Gastroesophageal sphincter (tissue), 4 donors: ENCODE data around the gene SLC35F4. TPM values are rescaled to one million over a fixed set of nuclear protein-coding genes. Genes with fewer than 3 reads are reported as not detected.

Experiments used
- ATAC-seq: fragments of 150-250 bp; one replicate; pipeline ENCODE4 v1.9.1; 2016; ENCODE audit warnings: mild to moderate bottlenecking, moderate library complexity
- H3K27ac ChIP-seq, 4 donors: fragments of 200-600 bp; sonication (generic) in 3 of 4; 1 replicate in 3 of 4; 2 replicates in 1 of 4; pipeline ENCODE4 v1.5.1; 2016 to 2019
- H3K27me3 ChIP-seq: fragments of 200-600 bp; sonication (generic); one replicate; pipeline ENCODE4 v1.5.1; 2019
- H3K36me3 ChIP-seq, 2 donors: fragments of 200-600 bp; sonication (generic); one replicate each; pipeline ENCODE4 v1.5.1; 2019; ENCODE audit warnings: control low read depth in 1 of 2
- H3K4me1 ChIP-seq, 3 donors: fragments of 200-600 bp; sonication (generic); 1 replicate in 2 of 3; 2 replicates in 1 of 3; pipeline ENCODE4 v1.5.1; 2016 to 2019; ENCODE audit warnings: control low read depth in 2 of 3
- H3K4me3 ChIP-seq, 2 donors: fragments of 200-600 bp; sonication (generic); one replicate each; pipeline ENCODE4 v1.5.1; 2019; ENCODE audit warnings: mild to moderate bottlenecking in 1 of 2, moderate library complexity in 1 of 2
- H3K9me3 ChIP-seq, 3 donors: fragments of 200-600 bp; sonication (generic); one replicate each; pipeline ENCODE4 v1.5.1; 2017 to 2019; ENCODE audit warnings: control low read depth in 2 of 3
- CTCF ChIP-seq, 4 experiments: fragments of 200-600 bp in 2 of 4; fragments of 450-650 bp in 2 of 4; sonication (generic) in 1 of 4; IDR thresholded peaks; one replicate each; pipeline ENCODE4 v1.5.1; 2017 to 2019; ENCODE audit warnings: antibody characterized with exemption in 4 of 4, mild to moderate bottlenecking in 2 of 4, moderate library complexity in 2 of 4
- EP300 ChIP-seq: sonication (generic); formaldehyde crosslinking; IDR thresholded peaks from one replicate; pipeline ENCODE4 v1.6.1; 2017; ENCODE audit warnings: antibody characterized with exemption, mild to moderate bottlenecking
- POLR2A ChIP-seq, 2 donors: fragments of 450-650 bp; IDR thresholded peaks; one replicate each; pipeline ENCODE4 v1.6.1; 2017; ENCODE audit warnings: antibody characterized with exemption in 2 of 2, mild to moderate bottlenecking in 2 of 2, moderate library complexity in 1 of 2
- POLR2AphosphoS5 ChIP-seq: sonication (generic); formaldehyde crosslinking; IDR thresholded peaks from one replicate; pipeline ENCODE4 v1.6.1; 2017; ENCODE audit warnings: antibody characterized with exemption
- WGBS, 2 donors: methylation state at CpG; one replicate each; pipeline ENCODE4 v1.1.5; 2018; ENCODE audit warnings: low coverage in 1 of 2; 5-methylcytosine and 5-hydroxymethylcytosine counted together
- total RNA-seq, 4 donors: library from RNA; depleted of rRNA; stranded (reverse); fragments of >200 nt; gene quantifications; one replicate each; pipeline ENCODE4 v1.1.0, GENCODE V29; 2016

SLC35F4 gene
- total RNA-seq, 4 donors from 2014 or later: not detected

GRCh38 chr14:57751400-57751799 is 114.5 kb downstream of the SLC35F4 start:
- no peaks in the 10 kb centered on the region for H3K27me3 ChIP-seq
- H3K4me1 ChIP-seq: no peaks in the 10 kb centered on the region
- H3K36me3 ChIP-seq: no peaks in the 10 kb centered on the region
- TF ChIP-seq EP300 (no peak), CTCF (IDR thresholded peaks at IDR 0.05) (no peak), POLR2AphosphoS5 (no peak), POLR2A (IDR thresholded peaks at IDR 0.05) (no peak)
- WGBS, 2 donors: 85 to 100% methylated on average over 3 of the region's 3 CpGs
- no peaks in the 10 kb centered on the region for H3K9me3 ChIP-seq
- no peak for ATAC-seq
- no peak overlapping the region for H3K4me3 ChIP-seq
- H3K27ac ChIP-seq: no peak overlapping the region

DNA sequence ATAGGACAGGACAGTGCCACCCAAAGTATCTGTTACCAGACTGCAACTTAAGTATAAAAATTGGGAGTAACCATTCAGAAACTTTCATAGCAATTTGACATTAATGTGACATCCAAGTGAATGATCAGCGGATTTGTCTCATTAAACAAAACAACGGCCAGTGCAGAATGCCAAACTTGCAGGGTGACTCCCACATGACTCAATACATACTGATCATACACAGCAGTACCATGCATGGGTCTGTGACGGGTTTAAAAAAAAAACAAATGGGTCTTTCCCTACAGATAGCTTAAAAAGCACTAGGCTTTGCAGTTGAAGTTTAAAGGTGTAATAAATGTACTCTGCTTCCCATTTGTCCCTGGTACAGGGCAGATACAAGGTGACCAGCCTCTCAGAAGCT is 116.6 kb downstream of the SLC35F4 start:
- TF ChIP-seq POLR2A (IDR thresholded peaks at IDR 0.05) (no peak), POLR2AphosphoS5 (no peak), CTCF (IDR thresholded peaks at IDR 0.05) (no peak), EP300 (no peak)
- WGBS, 2 donors: 43 to 59% methylated on average over 3 of the region's 3 CpGs
- H3K36me3 ChIP-seq: no peaks in the 10 kb centered on the region
- ATAC-seq: no peak
- H3K27ac ChIP-seq: no peak overlapping the region
- no peak overlapping the region for H3K4me3 ChIP-seq
- H3K9me3 ChIP-seq: no peaks in the 10 kb centered on the region
- no peaks in the 10 kb centered on the region for H3K4me1 ChIP-seq
- no peaks in the 10 kb centered on the region for H3K27me3 ChIP-seq

DNA sequence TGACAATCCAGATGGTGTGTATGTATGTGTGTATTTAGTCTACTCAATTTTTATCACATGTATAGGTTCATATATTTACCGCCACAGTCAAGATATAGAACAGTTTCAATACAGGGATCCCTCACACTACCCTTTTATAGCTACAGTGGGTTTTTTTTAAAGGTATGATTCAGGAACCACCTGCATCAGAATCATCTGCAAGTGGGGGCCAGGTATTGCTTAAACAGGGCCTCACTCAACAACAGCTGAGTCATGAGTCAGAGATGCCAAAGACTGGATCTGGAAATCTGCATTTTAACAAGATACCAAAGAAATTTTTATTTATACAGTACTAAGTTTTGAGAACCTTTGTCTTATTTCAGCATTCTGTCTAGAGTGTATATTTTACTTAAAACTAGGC is 117.6 kb downstream of the SLC35F4 start:
- H3K9me3 ChIP-seq: no peaks in the 10 kb centered on the region
- no peaks in the 10 kb centered on the region for H3K4me1 ChIP-seq
- ATAC-seq: no peak
- WGBS, 2 donors: 85 to 100% methylated on average over 1 of the region's 1 CpG
- H3K27me3 ChIP-seq: no peaks in the 10 kb centered on the region
- TF ChIP-seq POLR2A (IDR thresholded peaks at IDR 0.05) (no peak), EP300 (no peak), POLR2AphosphoS5 (no peak), CTCF (IDR thresholded peaks at IDR 0.05) (no peak)
- no peaks in the 10 kb centered on the region for H3K36me3 ChIP-seq
- H3K4me3 ChIP-seq: no peak overlapping the region
- no peak overlapping the region for H3K27ac ChIP-seq

DNA sequence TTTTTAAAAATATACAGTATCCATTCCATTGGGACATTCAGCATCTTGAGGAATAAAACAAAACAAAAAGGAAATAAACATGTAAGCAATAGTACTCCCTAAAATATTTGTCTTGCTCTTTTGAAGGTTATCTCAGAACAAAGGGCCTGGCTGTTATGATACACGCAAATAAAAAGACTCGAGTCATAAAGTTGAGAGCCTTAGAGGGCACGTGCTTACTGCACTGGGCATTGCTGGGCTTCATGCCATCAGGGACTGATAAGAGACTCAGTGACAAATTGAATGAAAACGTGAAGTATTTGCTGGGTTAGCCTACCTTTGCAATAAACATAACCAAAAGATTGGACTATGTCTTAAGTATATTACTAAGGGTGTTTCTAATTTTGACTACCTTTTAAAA is 118.9 kb downstream of the SLC35F4 start:
- H3K4me1 ChIP-seq: no peaks in the 10 kb centered on the region
- ATAC-seq: no peak
- no peaks in the 10 kb centered on the region for H3K27me3 ChIP-seq
- no peak overlapping the region for H3K4me3 ChIP-seq
- H3K36me3 ChIP-seq: no peaks in the 10 kb centered on the region
- no peak overlapping the region for H3K27ac ChIP-seq
- 45 to 78% methylated on average over 4 of the region's 4 CpGs for WGBS, 2 donors
- TF ChIP-seq POLR2AphosphoS5 (no peak), EP300 (no peak), CTCF (IDR thresholded peaks at IDR 0.05) (no peak), POLR2A (IDR thresholded peaks at IDR 0.05) (no peak)
- H3K9me3 ChIP-seq: no peaks in the 10 kb centered on the region

GRCh38 chr14:57746563-57746962 is 119.3 kb downstream of the SLC35F4 start:
- H3K27ac ChIP-seq: no peak overlapping the region
- TF ChIP-seq POLR2A (IDR thresholded peaks at IDR 0.05) (no peak), POLR2AphosphoS5 (no peak), CTCF (IDR thresholded peaks at IDR 0.05) (no peak), EP300 (no peak)
- no peak for ATAC-seq

More at GRCh38 chr14:57746563-57746962, 119.3 kb downstream of the SLC35F4 start:
- 57 to 80% methylated on average over 1 of the region's 1 CpG for WGBS, 2 donors
- no peaks in the 10 kb centered on the region for H3K27me3 ChIP-seq
- H3K4me3 ChIP-seq: no peak overlapping the region
- no peaks in the 10 kb centered on the region for H3K9me3 ChIP-seq
- H3K4me1 ChIP-seq: no peaks in the 10 kb centered on the region
- H3K36me3 ChIP-seq: no peaks in the 10 kb centered on the region
